ENCODE results near the gene GRIN2B. TPM values are rescaled to one million over a fixed set of nuclear protein-coding genes. Genes with fewer than 3 reads are reported as not detected.

The GRIN2B gene
- total and polyA plus RNA-seq, 2 of the 13 experiments (the other 11 are each of a cell fraction or from before 2014, with no cell fraction given) = 0.05 to 0.13 TPM

DNA sequence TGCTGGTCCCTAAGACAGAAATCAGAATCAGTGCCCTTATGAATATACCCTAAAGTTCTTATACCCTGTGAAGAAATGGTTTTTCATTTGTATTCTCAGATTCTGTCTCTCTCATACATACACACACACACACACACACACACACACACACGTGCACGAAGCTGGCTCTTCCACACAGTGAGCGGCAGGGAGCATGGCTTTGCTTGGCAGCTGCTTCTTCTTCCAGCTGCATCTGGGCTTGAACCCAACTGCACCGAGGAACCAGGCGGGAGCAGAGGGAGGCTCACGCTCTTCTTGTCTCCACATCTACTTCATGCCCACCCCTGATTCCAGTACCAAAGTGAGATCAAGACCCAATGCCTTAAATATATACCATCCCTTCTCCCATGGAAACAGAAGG is 19.4 kb downstream of the GRIN2B start (continued):
- TF ChIP-seq, protein P1, sequence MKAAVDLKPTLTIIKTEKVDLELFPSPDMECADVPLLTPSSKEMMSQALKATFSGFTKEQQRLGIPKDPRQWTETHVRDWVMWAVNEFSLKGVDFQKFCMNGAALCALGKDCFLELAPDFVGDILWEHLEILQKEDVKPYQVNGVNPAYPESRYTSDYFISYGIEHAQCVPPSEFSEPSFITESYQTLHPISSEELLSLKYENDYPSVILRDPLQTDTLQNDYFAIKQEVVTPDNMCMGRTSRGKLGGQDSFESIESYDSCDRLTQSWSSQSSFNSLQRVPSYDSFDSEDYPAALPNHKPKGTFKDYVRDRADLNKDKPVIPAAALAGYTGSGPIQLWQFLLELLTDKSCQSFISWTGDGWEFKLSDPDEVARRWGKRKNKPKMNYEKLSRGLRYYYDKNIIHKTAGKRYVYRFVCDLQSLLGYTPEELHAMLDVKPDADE (CRISPR knock-in tag; IDR thresholded peaks at IDR 0.05) = no peak
- TF ChIP-seq ARHGAP35 (CRISPR knock-in tag; IDR thresholded peaks at IDR 0.05; ENCODE audit: borderline replicate concordance) = no peak

DNA sequence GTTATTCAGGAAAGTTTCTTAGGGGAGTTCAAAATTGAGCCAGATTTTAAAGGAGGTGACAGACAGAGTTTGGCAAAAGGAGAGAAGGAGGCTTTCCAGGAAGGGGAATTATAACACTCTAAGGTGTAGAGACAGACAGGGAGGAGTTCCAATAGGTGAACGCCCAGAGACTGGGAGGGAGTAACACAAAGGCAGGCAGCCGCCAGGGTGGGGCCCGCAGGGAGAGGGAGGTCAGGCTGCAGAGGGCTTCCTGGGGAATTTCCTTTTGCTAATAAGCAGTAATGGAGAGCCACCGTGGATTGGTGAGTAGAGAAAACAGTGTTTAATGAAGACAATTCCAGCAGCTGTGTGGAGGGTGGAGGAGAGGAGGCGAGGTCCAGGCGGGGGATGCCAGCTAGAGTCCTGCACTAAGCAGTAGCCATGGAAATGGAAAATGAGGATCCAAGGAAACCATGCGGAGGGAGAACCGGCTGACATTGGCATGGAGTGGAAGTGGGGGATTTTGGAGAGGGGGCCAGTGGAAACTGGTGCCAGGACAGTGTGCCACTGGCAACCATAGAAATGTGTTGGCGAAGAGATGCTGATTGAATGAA is 22.2 kb downstream of the GRIN2B start:
- BruUV-seq (replicated peaks) = no TSS peak
- CTCF ChIA-PET (ENCODE audit: low intra/inter-chr PET ratio, low total read pairs) = no interaction called here
- Histone ChIP-seq H3K36me3 (replicated peaks in 1 of 2; ENCODE audit: control insufficient read depth in 1 of 2, insufficient read depth in 2 of 2, low read length in 2 of 2) (no peaks in the 10 kb centered on the region), H2AFZ (ENCODE audit: low read length) (no peak overlapping the region), H3K9me3 (ENCODE audit: low read length) (no peaks in the 10 kb centered on the region), H3K27me3 (ENCODE audit: control insufficient read depth in 1 of 2, insufficient read depth in 2 of 2, low read length in 2 of 2) (peaks cover 2 to 14% of the 10 kb centered on the region in 2 experiments; a peak in 2 of 5 replicates), H3K9ac (ENCODE audit: insufficient read depth, low read depth, low read length) (no peak overlapping the region), H3K4me3 (replicated peaks in 1 of 3; ENCODE audit: insufficient read depth in 1 of 3, low read depth in 2 of 3, low read length in 3 of 3) (no peak overlapping the region), H3K79me2 (ENCODE audit: insufficient read depth, low read length) (no peaks in the 10 kb centered on the region), H3K4me2 (ENCODE audit: low read depth, low read length) (no peak overlapping the region), H4K20me1 (ENCODE audit: insufficient read depth, low read length) (no peaks in the 10 kb centered on the region), H3K4me1 (ENCODE audit: insufficient read depth, low read length) (no peaks in the 10 kb centered on the region), H3K27ac (ENCODE audit: extremely low read length, insufficient read depth, low read length) (no peak overlapping the region)
- in situ Hi-C loops (cut with HindIII; ENCODE audit: extremely low pct_ligation_motif_present, low pct_unique_long_range_greater_than_20kb) = no loop called here
- ATAC-seq (no peak), FAIRE-seq (no peak), DNase-seq (ENCODE audit: low spot score) (no peak)
- WGBS (ENCODE audit: low lambda C conversion rate) = 6% methylated on average over 9 of the region's 9 CpGs
- POLR2A ChIA-PET = no interaction called here
- intact Hi-C loops (cut with micrococcal nuclease; ENCODE audit: unreplicated experiment) = no loop called here
- TF ChIP-seq SP1 (IDR thresholded peaks at IDR 0.05) (no peak), SP1 (CRISPR knock-in tag; IDR thresholded peaks at IDR 0.05) (no peak), FOXO1 (CRISPR knock-in tag; IDR thresholded peaks at IDR 0.05) (no peak), SRSF1 (optimal IDR thresholded peaks at IDR 0.05; ENCODE audit: low read depth, low read length) (no peak), PRMT3 (CRISPR knock-in tag; IDR thresholded peaks at IDR 0.05; ENCODE audit: borderline replicate concordance, low read depth) (no peak), KDM5B (CRISPR knock-in tag; IDR thresholded peaks at IDR 0.05; ENCODE audit: borderline replicate concordance) (no peak), ZNF589 (CRISPR knock-in tag; conservative IDR thresholded peaks at IDR 0.05) (no peak), ASH2L (IDR thresholded peaks at IDR 0.05; ENCODE audit: insufficient read length, low read depth, low read length) (no peak), ZBTB7B (CRISPR knock-in tag; IDR thresholded peaks at IDR 0.05) (no peak), KAT7 (CRISPR knock-in tag; IDR thresholded peaks at IDR 0.05; ENCODE audit: borderline replicate concordance) (no peak), GATAD1 (CRISPR knock-in tag; IDR thresholded peaks at IDR 0.05) (no peak), KLF15 (CRISPR knock-in tag; IDR thresholded peaks at IDR 0.05; ENCODE audit: borderline replicate concordance) (no peak), ZNF766 (CRISPR knock-in tag; IDR thresholded peaks at IDR 0.05; ENCODE audit: borderline replicate concordance) (no peak), ZKSCAN1 (IDR thresholded peaks at IDR 0.05; ENCODE audit: low read length) (no peak), ZNF329 (CRISPR knock-in tag; IDR thresholded peaks at IDR 0.05; ENCODE audit: low read depth) (no peak), MXD4 (CRISPR knock-in tag; IDR thresholded peaks at IDR 0.05) (no peak), ZNF17 (CRISPR knock-in tag; IDR thresholded peaks at IDR 0.05) (no peak)
- TF ChIP-seq, protein P2, sequence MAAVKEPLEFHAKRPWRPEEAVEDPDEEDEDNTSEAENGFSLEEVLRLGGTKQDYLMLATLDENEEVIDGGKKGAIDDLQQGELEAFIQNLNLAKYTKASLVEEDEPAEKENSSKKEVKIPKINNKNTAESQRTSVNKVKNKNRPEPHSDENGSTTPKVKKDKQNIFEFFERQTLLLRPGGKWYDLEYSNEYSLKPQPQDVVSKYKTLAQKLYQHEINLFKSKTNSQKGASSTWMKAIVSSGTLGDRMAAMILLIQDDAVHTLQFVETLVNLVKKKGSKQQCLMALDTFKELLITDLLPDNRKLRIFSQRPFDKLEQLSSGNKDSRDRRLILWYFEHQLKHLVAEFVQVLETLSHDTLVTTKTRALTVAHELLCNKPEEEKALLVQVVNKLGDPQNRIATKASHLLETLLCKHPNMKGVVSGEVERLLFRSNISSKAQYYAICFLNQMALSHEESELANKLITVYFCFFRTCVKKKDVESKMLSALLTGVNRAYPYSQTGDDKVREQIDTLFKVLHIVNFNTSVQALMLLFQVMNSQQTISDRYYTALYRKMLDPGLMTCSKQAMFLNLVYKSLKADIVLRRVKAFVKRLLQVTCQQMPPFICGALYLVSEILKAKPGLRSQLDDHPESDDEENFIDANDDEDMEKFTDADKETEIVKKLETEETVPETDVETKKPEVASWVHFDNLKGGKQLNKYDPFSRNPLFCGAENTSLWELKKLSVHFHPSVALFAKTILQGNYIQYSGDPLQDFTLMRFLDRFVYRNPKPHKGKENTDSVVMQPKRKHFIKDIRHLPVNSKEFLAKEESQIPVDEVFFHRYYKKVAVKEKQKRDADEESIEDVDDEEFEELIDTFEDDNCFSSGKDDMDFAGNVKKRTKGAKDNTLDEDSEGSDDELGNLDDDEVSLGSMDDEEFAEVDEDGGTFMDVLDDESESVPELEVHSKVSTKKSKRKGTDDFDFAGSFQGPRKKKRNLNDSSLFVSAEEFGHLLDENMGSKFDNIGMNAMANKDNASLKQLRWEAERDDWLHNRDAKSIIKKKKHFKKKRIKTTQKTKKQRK (IDR thresholded peaks at IDR 0.05; ENCODE audit: low read length) = no peak

Data from HepG2 (cell line).